Measurements from ENCODE around the gene TMEM59L.

TMEM59L gene

GRCh38 chr19:18636969-18637629 is 24.4 kb downstream of the TMEM59L start, which contains the start of gene KLHL26:
Gene KLHL26 (plus strand): TSS chr19:18637028. CDS start chr19:18637055, 27 bp downstream.
- Histone ChIP-seq H3K36me3 (ENCODE audit: control insufficient read depth in 2 of 2, insufficient read depth in 1 of 2, low read length in 2 of 2) (no peaks in the 10 kb centered on the region; a peak in 1 of 3 replicates), H3K4me3 (ENCODE audit: low read depth, low read length) (peak within 1 kb of the TSS; percentile 86), H3K4me1 (ENCODE audit: control insufficient read depth, insufficient read depth, low read length) (peaks cover 8% of the 10 kb centered on the region; the same call in 1 of the 2 replicates), H3K27ac (ENCODE audit: extremely low read depth, low read depth, low read length) (peak within 1 kb of the TSS; percentile 68; the same call in 1 of the 2 replicates), H3K9me3 (ENCODE audit: control insufficient read depth, insufficient read depth, low read depth, low read length) (no peaks in the 10 kb centered on the region)
- ChIA-PET CTCF (no interaction called here), POLR2A (interaction anchor here (0.6 to 0.7 kb wide), 2 partner anchors 45 to 48 kb away, joined by 3 to 6 read pairs; no protein-coding TSS in a partner anchor)
- TF ChIP-seq KLF17 (tag by site-specific recombination; IDR thresholded peaks at IDR 0.05) = 0 out of 2 replicates have a peak, but pooled peaks have one; percentile 25
- no peak for TF ChIP-seq ZNF501 (tag by site-specific recombination; IDR thresholded peaks at IDR 0.05)
- 0 out of 2 replicates have a peak, but pooled peaks have one; percentile 48 for TF ChIP-seq ZBTB7A (tag by site-specific recombination; IDR thresholded peaks at IDR 0.05; ENCODE audit: low read depth)
- TF ChIP-seq ZXDB (tag by site-specific recombination; IDR thresholded peaks at IDR 0.05) = 0 out of 2 replicates have a peak, but pooled peaks have one; percentile 35
- TF ChIP-seq IKZF3 (tag by site-specific recombination; IDR thresholded peaks at IDR 0.05) = no peak
- TF ChIP-seq ZBTB48 (tag by site-specific recombination; IDR thresholded peaks at IDR 0.05) = 0 out of 2 replicates have a peak, but pooled peaks have one; percentile 30
- TF ChIP-seq ZFP37 (tag by site-specific recombination; IDR thresholded peaks at IDR 0.05) = no peak
- peak; percentile 49; the same call in 1 of the 2 replicates for TF ChIP-seq YY2 (tag by site-specific recombination; IDR thresholded peaks at IDR 0.05)
- 0 out of 2 replicates have a peak, but pooled peaks have one; percentile 76 for TF ChIP-seq YY1 (tag by site-specific recombination; IDR thresholded peaks at IDR 0.05)
- peak; percentile 36; the same call in 1 of the 2 replicates for TF ChIP-seq ZBTB20 (tag by site-specific recombination; IDR thresholded peaks at IDR 0.05)
- TF ChIP-seq ZNF335 (tag by site-specific recombination; conservative IDR thresholded peaks at IDR 0.05) = peak; percentile 85
- peak; percentile 18; the same call in 1 of the 2 replicates for TF ChIP-seq ZNF777 (tag by site-specific recombination; IDR thresholded peaks at IDR 0.05; ENCODE audit: borderline replicate concordance)
- peak; percentile 67 for TF ChIP-seq GLIS2 (tag by site-specific recombination; IDR thresholded peaks at IDR 0.05)
- no peak for TF ChIP-seq ZNF621 (tag by site-specific recombination; IDR thresholded peaks at IDR 0.05)
- peak; percentile 64; the same call in 1 of the 2 replicates for TF ChIP-seq PBX3 (CRISPR knock-in tag; IDR thresholded peaks at IDR 0.05)
- TF ChIP-seq ZNF175 (tag by site-specific recombination; IDR thresholded peaks at IDR 0.05) = no peak
- TF ChIP-seq ZNF146 (tag by site-specific recombination; IDR thresholded peaks at IDR 0.05) = 0 out of 2 replicates have a peak, but pooled peaks have one; percentile 3
- no peak for TF ChIP-seq ZBTB21 (tag by site-specific recombination; IDR thresholded peaks at IDR 0.05)
- peak; percentile 81 for TF ChIP-seq ZBTB26 (tag by site-specific recombination; optimal IDR thresholded peaks at IDR 0.05)
- TF ChIP-seq PRDM6 (tag by site-specific recombination; IDR thresholded peaks at IDR 0.05) = no peak
- 0 out of 2 replicates have a peak, but pooled peaks have one; percentile 37 for TF ChIP-seq ZNF391 (tag by site-specific recombination; IDR thresholded peaks at IDR 0.05; ENCODE audit: borderline replicate concordance, low read depth)
- no peak for TF ChIP-seq SALL2 (tag by site-specific recombination; IDR thresholded peaks at IDR 0.05; ENCODE audit: borderline replicate concordance)
